Measurements from ENCODE around the gene STARD3.

DNA sequence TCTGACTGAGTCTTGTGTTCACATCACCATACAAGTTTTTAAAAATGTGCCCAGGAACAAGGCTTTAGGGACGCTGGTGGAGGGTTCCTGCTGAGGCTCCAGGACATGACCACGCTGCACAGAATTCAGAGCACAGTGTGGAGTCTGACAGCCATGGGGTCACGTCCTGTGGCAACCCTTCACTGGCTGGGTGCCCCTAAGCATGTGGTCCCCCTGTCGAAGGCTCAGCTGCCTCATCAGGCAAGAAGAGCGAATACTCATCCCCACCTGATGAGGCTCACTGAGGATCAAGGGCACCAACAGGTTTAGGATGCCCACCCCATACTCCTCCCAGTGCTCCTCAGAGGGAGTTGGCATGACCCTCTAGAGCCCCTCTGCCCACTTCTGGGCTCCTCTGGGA lies 37.2 kb downstream of the STARD3 start:
- TF ChIP-seq MYC (IDR thresholded peaks at IDR 0.05; ENCODE audit: borderline replicate concordance, low read length) (no peak), EP300 (IDR thresholded peaks at IDR 0.05) (no peak), HOXA7 (CRISPR knock-in tag; IDR thresholded peaks at IDR 0.05) (no peak), HEYL (CRISPR knock-in tag; IDR thresholded peaks at IDR 0.05) (no peak), POLR2A (IDR thresholded peaks at IDR 0.05; ENCODE audit: low read length) (no peak), SREBF2 (IDR thresholded peaks at IDR 0.05) (no peak), JUN (IDR thresholded peaks at IDR 0.05) (no peak)
- TF ChIP-seq, protein P1, sequence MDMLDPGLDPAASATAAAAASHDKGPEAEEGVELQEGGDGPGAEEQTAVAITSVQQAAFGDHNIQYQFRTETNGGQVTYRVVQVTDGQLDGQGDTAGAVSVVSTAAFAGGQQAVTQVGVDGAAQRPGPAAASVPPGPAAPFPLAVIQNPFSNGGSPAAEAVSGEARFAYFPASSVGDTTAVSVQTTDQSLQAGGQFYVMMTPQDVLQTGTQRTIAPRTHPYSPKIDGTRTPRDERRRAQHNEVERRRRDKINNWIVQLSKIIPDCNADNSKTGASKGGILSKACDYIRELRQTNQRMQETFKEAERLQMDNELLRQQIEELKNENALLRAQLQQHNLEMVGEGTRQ (IDR thresholded peaks at IDR 0.05), result no peak
- TF ChIP-seq, protein P2, sequence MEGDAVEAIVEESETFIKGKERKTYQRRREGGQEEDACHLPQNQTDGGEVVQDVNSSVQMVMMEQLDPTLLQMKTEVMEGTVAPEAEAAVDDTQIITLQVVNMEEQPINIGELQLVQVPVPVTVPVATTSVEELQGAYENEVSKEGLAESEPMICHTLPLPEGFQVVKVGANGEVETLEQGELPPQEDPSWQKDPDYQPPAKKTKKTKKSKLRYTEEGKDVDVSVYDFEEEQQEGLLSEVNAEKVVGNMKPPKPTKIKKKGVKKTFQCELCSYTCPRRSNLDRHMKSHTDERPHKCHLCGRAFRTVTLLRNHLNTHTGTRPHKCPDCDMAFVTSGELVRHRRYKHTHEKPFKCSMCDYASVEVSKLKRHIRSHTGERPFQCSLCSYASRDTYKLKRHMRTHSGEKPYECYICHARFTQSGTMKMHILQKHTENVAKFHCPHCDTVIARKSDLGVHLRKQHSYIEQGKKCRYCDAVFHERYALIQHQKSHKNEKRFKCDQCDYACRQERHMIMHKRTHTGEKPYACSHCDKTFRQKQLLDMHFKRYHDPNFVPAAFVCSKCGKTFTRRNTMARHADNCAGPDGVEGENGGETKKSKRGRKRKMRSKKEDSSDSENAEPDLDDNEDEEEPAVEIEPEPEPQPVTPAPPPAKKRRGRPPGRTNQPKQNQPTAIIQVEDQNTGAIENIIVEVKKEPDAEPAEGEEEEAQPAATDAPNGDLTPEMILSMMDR (IDR thresholded peaks at IDR 0.05), result no peak
- TF ChIP-seq, protein P3, sequence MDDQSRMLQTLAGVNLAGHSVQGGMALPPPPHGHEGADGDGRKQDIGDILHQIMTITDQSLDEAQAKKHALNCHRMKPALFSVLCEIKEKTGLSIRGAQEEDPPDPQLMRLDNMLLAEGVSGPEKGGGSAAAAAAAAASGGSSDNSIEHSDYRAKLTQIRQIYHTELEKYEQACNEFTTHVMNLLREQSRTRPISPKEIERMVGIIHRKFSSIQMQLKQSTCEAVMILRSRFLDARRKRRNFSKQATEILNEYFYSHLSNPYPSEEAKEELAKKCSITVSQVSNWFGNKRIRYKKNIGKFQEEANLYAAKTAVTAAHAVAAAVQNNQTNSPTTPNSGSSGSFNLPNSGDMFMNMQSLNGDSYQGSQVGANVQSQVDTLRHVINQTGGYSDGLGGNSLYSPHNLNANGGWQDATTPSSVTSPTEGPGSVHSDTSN (IDR thresholded peaks at IDR 0.05), result no peak
- TF ChIP-seq, protein P4, sequence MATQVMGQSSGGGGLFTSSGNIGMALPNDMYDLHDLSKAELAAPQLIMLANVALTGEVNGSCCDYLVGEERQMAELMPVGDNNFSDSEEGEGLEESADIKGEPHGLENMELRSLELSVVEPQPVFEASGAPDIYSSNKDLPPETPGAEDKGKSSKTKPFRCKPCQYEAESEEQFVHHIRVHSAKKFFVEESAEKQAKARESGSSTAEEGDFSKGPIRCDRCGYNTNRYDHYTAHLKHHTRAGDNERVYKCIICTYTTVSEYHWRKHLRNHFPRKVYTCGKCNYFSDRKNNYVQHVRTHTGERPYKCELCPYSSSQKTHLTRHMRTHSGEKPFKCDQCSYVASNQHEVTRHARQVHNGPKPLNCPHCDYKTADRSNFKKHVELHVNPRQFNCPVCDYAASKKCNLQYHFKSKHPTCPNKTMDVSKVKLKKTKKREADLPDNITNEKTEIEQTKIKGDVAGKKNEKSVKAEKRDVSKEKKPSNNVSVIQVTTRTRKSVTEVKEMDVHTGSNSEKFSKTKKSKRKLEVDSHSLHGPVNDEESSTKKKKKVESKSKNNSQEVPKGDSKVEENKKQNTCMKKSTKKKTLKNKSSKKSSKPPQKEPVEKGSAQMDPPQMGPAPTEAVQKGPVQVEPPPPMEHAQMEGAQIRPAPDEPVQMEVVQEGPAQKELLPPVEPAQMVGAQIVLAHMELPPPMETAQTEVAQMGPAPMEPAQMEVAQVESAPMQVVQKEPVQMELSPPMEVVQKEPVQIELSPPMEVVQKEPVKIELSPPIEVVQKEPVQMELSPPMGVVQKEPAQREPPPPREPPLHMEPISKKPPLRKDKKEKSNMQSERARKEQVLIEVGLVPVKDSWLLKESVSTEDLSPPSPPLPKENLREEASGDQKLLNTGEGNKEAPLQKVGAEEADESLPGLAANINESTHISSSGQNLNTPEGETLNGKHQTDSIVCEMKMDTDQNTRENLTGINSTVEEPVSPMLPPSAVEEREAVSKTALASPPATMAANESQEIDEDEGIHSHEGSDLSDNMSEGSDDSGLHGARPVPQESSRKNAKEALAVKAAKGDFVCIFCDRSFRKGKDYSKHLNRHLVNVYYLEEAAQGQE (IDR thresholded peaks at IDR 0.05), result no peak
